Spinal cord (tissue), 10 donors: ENCODE results near the gene BOD1L2. TPM values are rescaled to one million over a fixed set of nuclear protein-coding genes. Genes with fewer than 3 reads are reported as not detected.

Experiments
- DNase-seq, 6 donors: peaks; one replicate each; pipeline versions ENCODE4 v3.0.0 to v3.0.0-alpha.2; 2013 to 2015; ENCODE audit warnings: low spot score in 6 of 6, low read depth in 4 of 6
- H3K27ac ChIP-seq: one replicate; pipeline ENCODE4 v1.5.1; 2013; ENCODE audit warnings: low read depth, low read length, control low read depth
- H3K27me3 ChIP-seq: one replicate; pipeline ENCODE4 v1.6.1; 2013; ENCODE audit warnings: low read length; ENCODE audit not compliant: control insufficient read depth, insufficient read depth
- H3K36me3 ChIP-seq: one replicate; pipeline ENCODE4 v1.6.1; 2013; ENCODE audit warnings: low read length; ENCODE audit not compliant: control insufficient read depth, insufficient read depth
- H3K4me1 ChIP-seq: one replicate; pipeline ENCODE4 v1.6.1; 2013; ENCODE audit warnings: low read length; ENCODE audit not compliant: control insufficient read depth, insufficient read depth
- H3K4me3 ChIP-seq: one replicate; pipeline ENCODE4 v1.5.1; 2013; ENCODE audit warnings: low read depth, low read length, control low read depth
- H3K9me3 ChIP-seq: one replicate; pipeline ENCODE4 v1.6.1; 2013; ENCODE audit warnings: low read length; ENCODE audit not compliant: control insufficient read depth, insufficient read depth
- WGBS: methylation state at CpG from one replicate; pipeline ENCODE4 v1.1.5; 2013; ENCODE audit warnings: missing lambda C conversion rate; ENCODE audit not compliant: insufficient coverage; 5-methylcytosine and 5-hydroxymethylcytosine counted together
- polyA plus RNA-seq, 2 donors: library from polyadenylated mRNA; unstranded; fragments of 120-200 nt; gene quantifications; one replicate each; pipeline ENCODE4 v1.2.1, GENCODE V29; 2013; ENCODE audit not compliant: insufficient read length in 2 of 2
- total RNA-seq, 2 donors: library from RNA; depleted of rRNA in 1 of 2; stranded (reverse); fragments of 120-200 nt in 1 of 2; fragments of >200 nt in 1 of 2; gene quantifications; one replicate each; pipeline versions ENCODE4 v1.2.3 to v1.2.4, GENCODE V29; 2013 to 2014
- donor health status: healthy.

Gene BOD1L2
- total and polyA plus RNA-seq, 4 donors, result not detected

DNA sequence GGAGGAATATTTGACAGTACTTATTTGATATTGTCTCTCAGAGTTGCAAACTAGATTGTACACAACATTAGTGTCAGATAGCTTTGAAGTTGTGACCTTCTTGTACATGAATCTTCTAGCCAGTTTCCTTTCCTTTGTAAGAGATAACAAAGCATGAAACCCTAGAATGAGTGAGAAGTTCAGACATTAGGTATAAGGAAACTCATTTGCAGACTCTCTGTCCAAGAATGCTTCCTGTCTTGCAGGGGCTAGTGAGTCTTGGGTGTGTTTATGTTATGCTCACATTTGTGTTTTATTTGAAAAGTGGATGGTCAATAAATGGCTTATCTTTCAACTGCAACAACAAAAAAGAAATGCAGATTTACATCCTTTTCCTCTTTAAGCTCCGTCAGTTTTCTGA lies 1.4 kb downstream of the BOD1L2 start:
- H3K27me3 ChIP-seq, result peaks cover 7% of the 10 kb centered on the region
- no peaks in the 10 kb centered on the region for H3K36me3 ChIP-seq
- no peak overlapping the region for H3K4me3 ChIP-seq
- WGBS, result 74% methylated on average over 1 of the region's 1 CpG
- H3K9me3 ChIP-seq, result no peaks in the 10 kb centered on the region
- H3K27ac ChIP-seq, result no peak overlapping the region
- no peak for DNase-seq
- H3K4me1 ChIP-seq, result peaks cover 10% of the 10 kb centered on the region

- H3K36me3 ChIP-seq, result no peaks in the 10 kb centered on the region
- no peaks in the 10 kb centered on the region for H3K9me3 ChIP-seq
- H3K27me3 ChIP-seq, result peaks cover 6% of the 10 kb centered on the region
- peaks cover 11% of the 10 kb centered on the region for H3K4me1 ChIP-seq
- no peak overlapping the region for H3K27ac ChIP-seq
- no peak for DNase-seq
- H3K4me3 ChIP-seq, result no peak overlapping the region
- WGBS, result no CpG with 5 or more reads among the region's 1 CpG
Observed at GRCh38 chr18:57149051-57149450, 2.2 kb downstream of the BOD1L2 start.

- no peak overlapping the region for H3K27ac ChIP-seq
- H3K27me3 ChIP-seq, result peaks cover 6% of the 10 kb centered on the region
- H3K4me1 ChIP-seq, result peaks cover 16% of the 10 kb centered on the region
- H3K9me3 ChIP-seq, result no peaks in the 10 kb centered on the region
- peak in 2 of 6 donors; percentile 38 to 58 for DNase-seq
- no peak overlapping the region for H3K4me3 ChIP-seq
- no peaks in the 10 kb centered on the region for H3K36me3 ChIP-seq
- WGBS, result 0% methylated on average over 1 of the region's 4 CpGs
Observed at GRCh38 chr18:57149531-57149930, 2.6 kb downstream of the BOD1L2 start.

DNA sequence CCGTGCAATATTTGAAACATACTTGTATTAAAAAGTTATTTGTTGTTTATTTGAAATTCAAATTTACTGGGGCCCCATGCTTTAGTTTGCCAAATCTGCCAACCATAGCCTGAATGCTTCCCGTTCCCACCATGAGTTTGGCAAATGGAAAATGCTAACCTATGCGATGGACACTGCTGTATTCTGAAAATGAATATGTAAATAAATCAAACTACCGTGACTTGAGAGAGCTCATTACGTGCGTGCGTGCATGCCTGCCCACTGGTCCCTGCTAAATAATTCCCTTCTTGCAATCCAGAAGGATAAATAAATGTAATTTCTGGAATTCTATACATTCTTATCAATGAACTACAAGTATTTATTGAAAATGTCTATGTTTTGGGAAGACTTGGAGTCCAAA lies 3.2 kb downstream of the BOD1L2 start:
- Histone ChIP-seq H3K9me3 (no peaks in the 10 kb centered on the region), H3K36me3 (no peaks in the 10 kb centered on the region), H3K27ac (no peak overlapping the region), H3K4me3 (no peak overlapping the region), H3K27me3 (peaks cover 6% of the 10 kb centered on the region), H3K4me1 (peaks cover 22% of the 10 kb centered on the region)
- 40% methylated on average over 1 of the region's 7 CpGs for WGBS
- DNase-seq, result peak in 1 of 6 donors; percentile 11

- 6% methylated on average over 7 of the region's 7 CpGs for WGBS
- no peak overlapping the region for H3K27ac ChIP-seq
- peak in 2 of 6 donors; percentile 64 to 65 for DNase-seq
- H3K9me3 ChIP-seq, result no peaks in the 10 kb centered on the region
- H3K4me1 ChIP-seq, result peaks cover 22% of the 10 kb centered on the region
- H3K36me3 ChIP-seq, result no peaks in the 10 kb centered on the region
- H3K27me3 ChIP-seq, result peaks cover 6% of the 10 kb centered on the region
- no peak overlapping the region for H3K4me3 ChIP-seq
Observed at GRCh38 chr18:57150828-57151227, 3.9 kb downstream of the BOD1L2 start.

DNA sequence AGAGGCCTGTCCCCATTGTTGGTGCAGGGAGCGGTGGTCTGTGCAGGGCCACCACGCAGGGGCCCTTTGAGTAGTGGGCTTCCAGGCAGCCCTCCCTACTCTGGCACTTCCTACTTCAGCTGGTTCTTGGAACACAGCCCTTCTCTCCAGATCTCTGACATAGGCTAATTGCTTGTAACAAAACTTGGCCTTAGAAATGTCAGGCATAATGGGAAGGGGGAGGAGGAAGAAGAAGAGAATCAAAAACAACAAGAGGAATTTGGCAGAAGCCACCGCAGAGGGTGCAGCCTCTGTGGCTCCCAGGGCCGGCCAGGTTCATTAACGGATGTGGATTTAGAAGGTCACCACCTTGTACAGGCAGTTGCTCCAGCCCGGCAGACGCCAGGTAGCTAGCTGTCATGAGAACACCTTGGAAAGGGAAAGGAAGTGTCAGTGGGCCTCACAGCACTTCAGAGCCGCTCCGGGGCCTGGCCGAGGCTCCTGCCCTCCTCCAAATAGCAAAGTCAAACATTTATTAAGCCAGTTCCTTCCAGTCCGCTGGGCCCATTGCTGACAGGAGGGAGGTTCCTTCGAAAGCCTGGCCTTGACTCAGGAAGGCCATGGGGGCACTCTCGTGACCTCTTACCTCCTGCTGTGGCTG lies 7.4 kb downstream of the BOD1L2 start:
- peak in 2 of 6 donors; percentile 45 to 67 for DNase-seq
- Histone ChIP-seq H3K36me3 (no peaks in the 10 kb centered on the region), H3K9me3 (no peaks in the 10 kb centered on the region), H3K27ac (no peak overlapping the region), H3K27me3 (peaks cover 6% of the 10 kb centered on the region), H3K4me3 (no peak overlapping the region), H3K4me1 (peaks cover 22% of the 10 kb centered on the region)
- 39% methylated on average over 10 of the region's 13 CpGs for WGBS

- Histone ChIP-seq H3K27me3 (no peaks in the 10 kb centered on the region), H3K4me1 (no peaks in the 10 kb centered on the region), H3K27ac (no peak overlapping the region), H3K4me3 (no peak overlapping the region), H3K9me3 (no peaks in the 10 kb centered on the region), H3K36me3 (no peaks in the 10 kb centered on the region)
- DNase-seq, result no peak
- 84% methylated on average over 3 of the region's 6 CpGs for WGBS
Observed at GRCh38 chr18:57164401-57164800, 17.5 kb downstream of the BOD1L2 start.

DNA sequence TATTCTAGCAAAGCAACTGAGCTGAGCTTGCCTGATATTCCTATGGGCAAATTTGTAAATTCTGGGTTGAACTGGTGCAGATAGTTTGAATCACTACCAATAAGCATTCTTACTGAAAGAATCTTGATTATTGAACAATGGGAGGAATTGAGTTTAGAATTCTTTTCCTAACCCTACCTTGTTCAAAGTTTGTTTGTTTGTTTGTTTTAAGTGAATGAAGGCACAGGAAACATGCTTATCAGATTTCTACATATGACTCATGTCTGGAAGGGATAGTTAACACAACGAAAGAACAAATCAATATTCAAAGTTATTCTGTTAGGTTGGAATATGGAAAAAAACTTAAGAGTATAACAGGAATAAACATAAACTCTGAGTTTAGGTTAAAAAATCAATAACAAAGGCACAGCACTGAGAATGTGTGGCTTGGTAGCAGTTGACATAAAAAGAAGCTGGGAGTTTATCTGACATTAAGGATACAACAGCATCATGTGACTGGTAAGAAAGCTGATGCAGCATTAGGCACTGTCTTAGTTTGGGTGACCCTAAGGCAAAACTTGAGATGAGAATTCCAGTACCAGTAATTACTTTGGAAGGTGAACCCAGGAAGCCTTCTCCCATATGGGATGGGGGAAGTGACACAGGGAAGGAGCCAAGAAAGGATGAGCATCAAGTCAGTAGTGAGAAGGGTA lies 20.9 kb downstream of the BOD1L2 start:
- Histone ChIP-seq H3K4me3 (no peak overlapping the region), H3K36me3 (no peaks in the 10 kb centered on the region), H3K27me3 (peaks cover 2% of the 10 kb centered on the region), H3K4me1 (no peaks in the 10 kb centered on the region), H3K27ac (no peak overlapping the region), H3K9me3 (no peaks in the 10 kb centered on the region)
- no CpG with 5 or more reads among the region's 1 CpG for WGBS
- DNase-seq, result no peak

DNA sequence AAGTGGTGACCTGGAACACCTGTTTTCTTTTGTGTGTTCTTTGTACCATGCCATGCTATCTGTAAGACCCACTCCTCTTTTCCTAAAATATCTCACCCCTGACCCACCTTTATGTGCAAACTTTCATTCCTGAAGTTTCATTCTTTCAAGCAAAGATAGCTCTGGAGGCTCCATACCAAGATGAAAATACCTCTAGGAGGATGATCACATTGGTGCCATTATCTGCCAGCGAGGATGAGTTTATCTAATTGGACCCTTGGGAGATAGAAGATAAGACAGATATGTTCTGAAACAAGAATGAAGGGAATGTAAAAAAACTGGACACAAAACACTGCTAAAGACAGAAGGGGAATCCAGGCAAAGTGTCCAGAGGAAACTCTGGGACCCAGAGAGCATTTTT lies 24.1 kb downstream of the BOD1L2 start:
- Histone ChIP-seq H3K4me3 (no peak overlapping the region), H3K9me3 (no peaks in the 10 kb centered on the region), H3K4me1 (no peaks in the 10 kb centered on the region), H3K27ac (no peak overlapping the region), H3K27me3 (peaks cover 2% of the 10 kb centered on the region), H3K36me3 (no peaks in the 10 kb centered on the region)
- DNase-seq, result no peak
- no CpG with 5 or more reads among the region's 1 CpG for WGBS

- no peaks in the 10 kb centered on the region for H3K9me3 ChIP-seq
- no peak for DNase-seq
- H3K4me3 ChIP-seq, result no peak overlapping the region
- H3K4me1 ChIP-seq, result no peaks in the 10 kb centered on the region
- peaks cover 2% of the 10 kb centered on the region for H3K27me3 ChIP-seq
- 60% methylated on average over 1 of the region's 2 CpGs for WGBS
- H3K36me3 ChIP-seq, result no peaks in the 10 kb centered on the region
- no peak overlapping the region for H3K27ac ChIP-seq
Observed at GRCh38 chr18:57175532-57175931, 28.6 kb downstream of the BOD1L2 start.
